HG03135 (cell line): ENCODE data around the gene ZMYND8.

ENCODE experiments used
- ATAC-seq: cut with Tn5 transposase; IDR thresholded peaks from one replicate; pipeline ENCODE4 v1.9.1; 2021; ENCODE audit warnings: mild to moderate bottlenecking, moderate library complexity; ENCODE audit not compliant: unreplicated experiment

The ZMYND8 gene

DNA sequence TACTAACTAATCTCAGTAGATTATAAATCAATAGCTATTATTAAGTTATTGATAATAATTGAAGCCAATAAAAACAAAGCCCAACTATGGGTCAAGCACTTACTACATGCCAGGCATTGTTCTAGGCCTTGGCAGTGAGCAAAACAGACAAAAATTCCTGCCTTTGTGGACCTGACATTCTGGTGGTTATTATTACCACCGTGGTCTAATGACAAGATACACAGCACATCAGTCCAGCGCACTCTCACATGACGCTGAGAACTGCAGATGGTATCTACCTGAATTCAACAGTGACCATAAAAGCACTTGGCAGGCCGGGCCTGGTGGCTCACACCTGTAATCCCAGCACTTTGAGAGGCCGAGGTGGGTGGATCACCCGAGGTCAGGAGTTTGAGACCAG, 121.4 kb downstream of the ZMYND8 start:
- no peak for ATAC-seq

DNA sequence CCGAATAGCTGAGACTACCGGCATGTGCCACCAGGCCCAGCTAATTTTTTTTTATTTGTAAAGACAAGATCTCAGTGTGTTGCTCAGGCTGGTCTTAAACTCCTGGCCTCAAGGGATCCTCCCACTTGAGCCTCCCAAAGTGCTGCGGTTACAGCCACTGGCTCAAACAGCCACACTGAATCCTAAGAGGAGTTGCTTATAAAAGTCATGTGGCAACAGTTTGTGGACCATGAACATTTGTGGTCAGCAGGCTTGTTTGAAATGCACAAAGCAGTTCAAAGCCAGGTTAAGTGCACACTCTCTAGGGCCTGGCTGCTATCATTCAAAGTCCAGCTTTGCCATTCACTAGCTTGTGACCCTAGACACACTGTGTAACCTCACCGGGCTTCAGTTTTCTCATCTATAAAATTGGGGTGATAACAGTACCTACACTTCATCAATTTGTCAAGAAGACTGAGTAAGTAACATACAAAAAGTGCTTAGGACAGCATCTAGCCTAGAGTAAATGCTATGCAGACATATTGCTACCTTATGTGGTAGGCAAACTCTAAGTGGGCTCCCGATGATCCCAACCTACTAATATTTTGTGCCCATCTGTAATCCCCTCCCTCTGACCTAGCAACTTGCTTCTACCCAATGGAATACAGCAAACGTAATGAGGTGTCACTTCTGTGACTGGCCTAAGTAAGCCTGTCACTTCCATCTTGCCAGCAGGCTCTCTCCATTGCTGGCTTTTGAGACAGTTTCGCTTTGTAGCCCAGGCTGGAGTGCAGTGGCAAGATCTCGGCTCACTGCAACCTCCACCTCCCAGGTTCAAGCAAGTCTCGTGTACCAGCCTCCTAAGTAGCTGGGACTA, 122.9 kb downstream of the ZMYND8 start:
- ATAC-seq: no peak

DNA sequence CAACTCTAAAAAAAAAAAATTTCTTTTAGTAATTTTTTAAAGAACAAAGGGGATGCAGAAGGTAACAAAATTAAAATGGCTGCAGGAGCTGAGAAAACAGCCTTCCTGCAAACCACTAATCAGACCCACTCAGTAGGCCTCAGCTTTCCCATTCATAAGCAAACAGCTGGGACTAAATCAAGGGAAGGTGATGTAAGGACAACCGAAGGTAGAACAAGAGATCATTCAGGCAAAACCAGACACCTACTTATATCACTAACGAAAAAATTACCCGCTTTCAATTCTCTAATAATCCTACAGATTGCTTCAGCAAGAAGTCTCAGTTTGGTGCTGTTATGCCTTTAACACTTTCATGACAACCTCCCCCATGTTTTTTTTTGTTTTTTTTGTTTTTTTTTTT, 124.0 kb downstream of the ZMYND8 start:
- no peak for ATAC-seq

DNA sequence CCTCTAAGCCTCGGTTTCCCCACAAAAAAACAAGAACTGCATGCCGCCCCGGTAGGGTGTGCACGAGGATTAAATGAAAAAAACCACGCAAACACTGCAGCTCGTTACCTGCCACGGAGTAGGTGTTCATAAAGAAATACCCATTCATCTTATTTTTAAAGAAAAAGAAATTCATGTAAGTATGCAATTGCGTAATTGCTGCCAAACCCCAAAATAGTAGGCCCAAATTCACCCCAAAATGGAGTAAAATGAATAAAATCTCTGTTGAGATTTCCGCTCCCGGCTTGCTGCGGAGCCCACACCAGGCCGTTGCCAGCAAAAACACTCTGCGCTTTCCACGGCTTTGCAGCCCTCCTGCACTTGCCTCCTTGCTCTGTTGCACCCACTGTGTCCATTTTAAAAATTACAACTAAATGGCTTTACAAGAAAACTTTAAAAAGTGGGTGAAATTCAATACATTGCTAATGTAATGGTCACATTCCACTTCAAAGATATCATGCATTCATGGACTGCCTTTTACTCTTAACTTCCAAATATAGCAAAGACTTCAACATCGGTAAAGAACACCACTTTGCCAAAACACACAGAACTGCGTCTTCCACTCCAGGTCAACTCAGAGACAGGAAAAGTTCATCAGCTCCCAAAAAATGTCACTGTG, 125.0 kb downstream of the ZMYND8 start:
- ATAC-seq: no peak

DNA sequence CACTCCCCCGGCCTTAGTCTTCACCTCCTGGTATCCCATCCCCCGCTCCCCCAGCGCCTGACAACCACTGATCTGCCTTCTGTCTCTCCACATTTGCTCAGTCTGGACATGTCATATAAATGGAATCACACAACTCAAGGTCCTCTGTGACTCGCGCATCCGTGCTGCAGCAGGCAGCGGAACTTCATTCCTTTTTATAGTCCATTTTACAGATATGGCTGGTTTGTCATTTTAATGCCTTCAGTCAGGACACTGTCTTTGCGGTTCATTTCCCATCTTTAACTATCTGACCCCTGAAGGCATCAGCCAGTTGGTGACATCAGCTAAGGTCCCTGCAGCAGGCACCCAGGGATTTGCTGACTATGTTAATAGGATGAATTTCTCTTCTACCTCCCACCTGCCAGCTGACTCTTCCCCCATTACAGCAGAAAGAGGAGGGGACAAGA, 125.7 kb downstream of the ZMYND8 start:
- ATAC-seq: no peak

DNA sequence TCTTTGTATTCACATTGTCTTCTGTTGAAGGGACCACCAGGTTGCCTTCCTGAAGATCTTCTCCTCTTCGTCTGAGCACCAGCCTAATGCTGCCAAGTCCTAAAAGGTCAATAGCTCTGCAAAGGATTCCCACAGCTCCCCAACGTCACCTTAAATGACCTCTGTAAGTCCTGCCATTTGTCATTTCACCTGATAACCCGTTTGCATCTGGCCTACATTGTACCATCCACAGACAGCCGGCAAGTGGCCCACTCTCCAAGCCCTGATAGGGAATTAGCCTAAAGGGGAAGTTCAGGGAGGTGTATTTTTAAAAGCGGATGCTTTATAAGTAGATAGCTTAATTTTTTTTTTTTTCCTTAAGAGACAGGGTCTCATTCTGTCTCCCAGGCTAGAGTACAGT, 127.8 kb downstream of the ZMYND8 start:
- no peak for ATAC-seq

DNA sequence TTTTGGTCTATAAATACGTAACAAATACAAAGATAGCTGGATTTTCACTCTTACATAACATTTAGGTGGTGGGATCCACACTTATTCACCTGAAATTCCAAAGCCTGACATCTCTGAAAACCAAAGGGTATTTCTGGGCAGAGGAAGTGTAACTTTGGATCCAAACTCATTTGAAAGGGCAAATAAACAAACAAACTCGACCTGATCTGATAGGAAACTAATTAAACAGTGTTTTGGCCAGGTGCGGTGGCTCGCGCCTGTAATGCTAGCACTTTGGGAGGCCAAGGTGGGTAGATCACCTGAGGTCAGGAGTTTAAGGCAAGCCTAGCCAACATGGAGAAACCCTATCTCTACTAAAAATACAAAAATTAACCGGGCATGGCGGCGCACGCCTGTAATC, 128.9 kb downstream of the ZMYND8 start:
- ATAC-seq: no peak

DNA sequence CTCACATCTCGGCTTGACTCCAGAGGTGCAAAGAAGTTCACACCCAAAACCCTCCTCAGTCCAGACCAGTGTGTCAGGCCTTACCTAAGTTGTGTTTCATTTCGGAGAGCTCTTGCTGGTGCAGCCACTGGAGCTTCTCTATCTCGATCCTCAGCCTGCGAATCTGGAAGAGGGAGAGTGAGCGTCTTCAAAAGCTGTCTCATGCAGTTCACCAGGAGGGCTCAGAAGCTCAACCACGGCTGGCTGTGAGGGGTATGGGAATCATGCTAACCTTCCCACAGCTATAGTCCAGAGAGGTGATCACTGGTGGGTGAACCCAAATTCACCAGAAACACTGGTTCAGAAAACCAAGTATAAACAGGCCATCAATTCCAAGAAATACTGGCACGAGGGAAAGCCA, 129.4 kb downstream of the ZMYND8 start:
- no peak for ATAC-seq

DNA sequence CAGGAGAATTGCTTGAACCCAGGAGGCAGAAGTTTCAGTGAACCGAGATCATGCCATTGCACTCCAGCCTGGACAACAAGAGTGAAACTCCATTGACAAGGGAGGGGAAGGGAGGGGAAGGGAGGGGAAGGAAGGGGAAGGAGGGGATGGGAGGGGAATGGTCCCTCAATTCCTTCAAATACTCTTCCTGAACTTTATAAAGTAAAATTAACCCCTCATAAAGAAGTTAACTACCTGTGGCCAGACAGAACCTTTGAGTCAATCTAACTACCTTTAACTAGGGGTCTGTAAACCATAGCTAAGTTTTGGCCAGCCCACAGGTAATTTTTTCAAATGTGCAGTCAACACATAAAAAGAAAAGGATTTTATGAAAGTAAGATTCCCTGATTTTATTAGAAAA, 131.0 kb downstream of the ZMYND8 start:
- ATAC-seq: no peak

DNA sequence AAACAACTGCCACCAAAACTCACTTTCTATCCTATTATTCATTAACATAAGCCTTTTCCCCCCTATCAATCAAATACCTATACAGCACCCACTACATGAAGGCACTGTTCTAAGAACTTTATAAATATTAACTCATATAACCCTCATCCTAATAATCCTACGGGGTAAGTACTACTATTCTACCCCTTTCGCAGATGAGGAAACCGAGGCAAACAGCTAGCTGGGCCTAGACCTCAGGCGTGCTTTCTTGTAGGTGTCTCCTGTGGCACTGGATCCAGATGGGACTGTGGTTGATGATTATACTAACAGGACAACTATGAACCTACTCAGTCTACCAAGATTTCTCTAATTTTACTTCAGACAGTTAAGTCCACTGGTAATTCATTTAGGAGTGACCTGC, 131.6 kb downstream of the ZMYND8 start:
- no peak for ATAC-seq

DNA sequence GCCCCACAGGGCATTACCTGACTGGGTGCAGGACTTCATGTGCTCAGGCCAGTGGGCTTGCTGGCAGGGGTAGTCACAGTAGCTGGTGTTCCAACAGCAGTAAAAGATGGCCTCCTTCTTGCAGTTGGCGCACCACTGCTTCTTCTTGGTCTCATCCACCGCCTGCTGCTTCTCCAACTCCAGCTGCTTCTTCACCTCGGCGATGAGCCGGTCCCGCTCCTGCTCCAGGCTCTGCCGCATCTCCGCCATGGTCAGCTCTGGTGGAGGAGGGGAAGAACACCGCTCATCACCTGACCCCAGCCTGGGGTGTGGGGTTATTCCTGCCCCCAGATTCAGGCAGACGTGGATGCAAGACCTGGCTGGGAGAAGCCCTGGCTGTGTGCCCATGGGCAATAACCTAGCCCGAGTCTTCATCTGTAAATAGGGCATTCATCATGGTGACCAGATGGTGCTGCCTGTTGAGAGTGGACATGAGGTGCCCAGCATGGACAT, 132.2 kb downstream of the ZMYND8 start:
- no peak for ATAC-seq

DNA sequence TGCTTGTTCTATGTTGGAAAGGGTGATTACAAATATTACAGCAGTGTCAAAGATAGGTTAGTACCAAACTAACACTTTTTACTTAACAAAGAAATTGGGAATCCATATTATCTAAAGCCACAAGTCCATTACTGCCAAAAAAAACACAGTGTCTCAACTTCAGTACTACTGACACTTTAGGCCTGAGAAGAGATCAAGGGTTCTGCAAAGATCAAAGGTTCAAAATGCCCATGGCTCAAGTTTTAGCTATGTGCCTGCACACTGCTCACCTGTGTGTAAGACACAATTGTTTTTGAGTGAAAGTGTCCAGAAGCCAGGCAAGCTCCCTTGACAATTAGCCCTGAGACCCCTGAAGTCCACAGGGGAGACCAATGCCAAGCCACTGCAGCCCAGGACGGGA, 132.6 kb downstream of the ZMYND8 start:
- ATAC-seq: no peak

DNA sequence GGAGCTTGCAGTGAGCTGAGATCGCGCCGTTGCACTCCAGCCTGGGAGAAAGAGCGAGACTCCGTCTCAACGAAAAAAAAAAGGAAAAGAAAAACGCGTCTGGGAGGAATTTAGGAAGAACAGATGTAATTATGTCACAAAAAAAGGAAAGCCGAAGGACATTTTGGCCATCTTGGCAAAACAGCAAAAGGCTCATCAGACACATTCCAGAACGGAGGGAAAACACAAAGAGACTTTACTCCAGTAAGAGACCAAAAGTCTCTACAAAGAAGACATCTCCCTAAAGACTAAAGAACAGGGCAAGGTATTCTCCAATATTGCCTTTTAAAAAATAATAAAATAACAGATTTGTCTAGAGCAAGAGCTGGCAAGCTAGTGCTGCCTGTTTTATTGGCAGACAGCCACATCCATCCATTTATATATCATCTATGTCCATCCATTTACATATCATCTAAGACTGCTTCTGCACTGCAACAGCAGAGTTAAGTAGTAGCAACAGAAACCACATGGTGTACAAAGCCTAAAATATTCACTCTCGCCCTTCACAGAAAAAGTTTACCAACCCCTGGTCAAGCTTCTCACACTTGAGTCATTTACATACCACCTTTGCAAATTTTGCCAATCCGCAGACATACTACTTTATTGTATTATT, 133.9 kb downstream of the ZMYND8 start:
- no peak for ATAC-seq

DNA sequence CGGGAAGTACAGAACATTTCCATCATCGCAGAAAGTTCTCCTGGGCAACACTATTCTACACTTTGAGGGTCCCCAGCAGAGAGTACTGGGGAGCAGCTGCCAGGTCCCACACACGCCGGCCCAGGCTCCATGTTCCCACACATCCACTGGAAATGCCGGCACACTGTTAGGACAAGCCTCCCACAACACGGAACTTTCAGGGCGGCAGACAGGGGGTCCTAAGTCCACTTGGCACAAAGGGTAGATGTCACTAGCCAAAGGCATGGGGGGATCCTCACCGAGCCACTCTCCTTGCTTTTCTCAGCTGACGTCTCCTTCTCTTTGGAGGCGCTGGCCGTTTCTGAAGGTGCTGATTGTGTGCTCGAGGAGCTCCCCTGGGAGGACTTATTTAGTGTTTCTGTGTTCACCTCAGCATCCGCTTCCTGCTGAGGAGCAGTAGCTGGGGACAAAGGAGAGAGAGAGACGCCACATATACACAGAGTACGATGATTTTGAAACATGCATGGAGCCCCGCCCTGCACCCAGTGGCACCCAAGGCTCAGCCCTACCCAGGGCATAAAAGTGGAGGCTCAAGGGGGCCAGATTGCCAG, 135.4 kb downstream of the ZMYND8 start:
- ATAC-seq: no peak

DNA sequence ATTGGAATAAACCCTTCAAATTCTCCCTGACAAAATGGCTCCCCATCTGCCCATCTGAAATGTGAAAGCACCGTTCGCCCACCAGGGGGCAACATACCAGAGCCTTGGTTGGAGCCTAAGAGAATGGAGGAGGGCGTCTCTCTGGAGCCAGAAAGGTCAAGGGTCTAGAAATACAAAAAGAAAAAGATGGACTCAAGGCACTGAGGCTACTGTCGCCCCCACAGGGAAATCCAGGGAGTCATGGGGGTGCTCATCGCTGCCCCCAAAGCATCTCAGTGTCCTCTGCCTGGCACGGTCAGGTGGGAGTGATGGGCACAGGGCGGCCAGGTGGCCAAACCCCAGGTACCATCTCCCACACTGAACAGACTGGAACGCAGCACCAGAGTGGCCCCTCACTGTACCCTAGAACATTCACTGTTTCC, 136.3 kb downstream of the ZMYND8 start:
- ATAC-seq: no peak

DNA sequence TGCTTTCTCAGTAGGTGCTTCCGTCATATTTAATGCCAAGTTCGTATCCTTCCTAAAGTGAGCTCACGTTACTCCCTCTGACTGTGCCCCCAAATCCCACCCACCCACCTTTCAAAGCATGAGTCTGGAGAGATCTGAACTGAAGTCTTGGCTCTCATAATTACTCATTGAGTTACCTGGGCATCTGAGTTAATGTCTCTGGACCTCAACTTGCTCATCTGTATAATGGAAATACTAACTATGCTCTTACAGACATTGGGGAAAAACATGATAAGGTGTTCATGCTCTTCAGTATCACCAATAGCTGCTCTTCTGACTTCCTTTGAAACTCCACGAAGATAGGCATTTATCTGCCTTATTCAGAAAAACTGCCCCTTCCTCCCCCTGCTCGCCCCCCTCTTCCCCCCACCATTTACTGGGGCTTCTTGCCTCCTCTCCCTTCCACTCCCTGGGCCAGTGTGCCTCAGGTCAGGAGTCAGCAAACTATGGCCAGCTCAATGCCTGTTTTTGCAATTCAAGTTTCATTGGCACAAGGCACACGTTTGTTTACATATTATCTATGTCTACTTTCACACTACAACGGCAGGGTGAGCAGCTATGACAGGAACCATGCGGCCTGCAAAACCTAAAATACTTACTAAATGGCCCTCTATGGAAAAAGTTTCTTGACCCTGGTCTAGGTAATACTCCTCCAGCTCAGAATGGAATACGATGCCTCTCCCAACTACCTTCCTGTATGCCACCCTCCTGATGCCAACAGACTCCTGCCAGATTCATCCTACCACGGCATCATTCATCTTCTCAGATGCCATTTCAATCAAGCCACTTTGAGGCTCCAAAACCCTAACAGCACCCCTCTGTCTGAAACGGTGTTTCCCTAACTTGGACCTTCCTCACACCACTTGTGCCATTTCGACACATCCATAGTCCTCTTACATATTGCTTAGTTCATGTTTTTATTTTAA, 138.7 kb downstream of the ZMYND8 start:
- no peak for ATAC-seq

DNA sequence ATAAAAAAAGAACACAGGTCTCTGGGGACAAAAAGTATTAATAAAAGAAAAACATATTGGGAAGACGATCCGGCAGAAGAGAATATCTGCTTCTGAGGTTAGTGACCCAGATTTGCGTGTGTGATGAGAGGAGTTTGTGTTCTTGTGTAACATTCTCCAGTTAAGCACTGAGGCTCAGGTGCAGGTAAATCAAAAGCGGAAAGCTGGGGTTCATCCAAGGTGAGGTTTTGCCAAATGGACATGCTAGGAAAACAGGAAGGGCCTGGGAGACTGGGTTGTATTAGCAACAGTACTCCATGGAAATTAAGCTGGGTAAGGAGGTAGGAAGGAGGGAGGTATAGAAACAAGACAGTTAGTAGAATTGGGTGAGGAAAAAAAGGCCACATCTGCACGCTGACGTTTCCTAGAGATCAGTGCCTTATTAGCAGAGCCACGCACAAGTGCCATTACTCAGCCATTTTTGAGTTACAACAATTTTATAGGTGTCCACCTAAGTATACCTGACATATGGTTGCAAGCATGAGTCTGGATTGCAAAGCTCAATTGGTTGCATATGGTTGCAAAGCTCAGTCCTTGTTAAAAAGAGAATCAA, 139.6 kb downstream of the ZMYND8 start:
- ATAC-seq: no peak

DNA sequence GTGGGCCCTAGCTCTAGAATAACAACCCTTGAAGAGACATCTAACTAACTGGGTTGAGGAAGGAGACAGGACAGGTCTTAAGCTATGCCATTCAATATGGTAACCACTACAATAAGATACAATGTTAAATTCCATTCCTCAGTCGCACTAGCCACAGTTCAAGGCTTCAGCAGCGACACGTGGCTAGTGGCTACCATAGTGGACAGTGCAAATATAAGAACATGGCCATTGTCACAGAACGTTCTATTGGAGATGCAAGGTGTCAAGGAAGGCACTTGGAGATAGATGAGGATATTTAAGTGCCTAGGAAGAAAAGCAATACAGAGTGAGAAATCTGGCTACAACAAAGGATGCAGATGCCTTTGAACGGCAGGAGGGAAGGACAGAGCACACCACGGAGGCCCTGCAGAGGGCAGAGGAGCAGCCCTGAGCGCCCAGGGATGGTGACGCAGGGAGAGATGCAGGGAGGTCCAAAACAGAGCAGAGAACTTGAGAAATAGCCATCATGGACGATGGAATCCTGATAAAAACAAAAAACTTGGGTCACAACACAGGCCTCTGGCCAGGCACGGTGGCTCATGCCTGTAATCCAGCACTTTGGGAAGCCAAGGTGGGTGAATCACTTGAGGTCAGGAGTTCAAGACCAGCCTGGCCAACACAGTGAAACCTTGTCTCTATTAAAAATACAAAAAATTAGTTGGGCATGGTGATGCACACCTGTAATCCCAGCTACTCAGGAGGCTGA, 140.7 kb downstream of the ZMYND8 start:
- ATAC-seq: no peak

DNA sequence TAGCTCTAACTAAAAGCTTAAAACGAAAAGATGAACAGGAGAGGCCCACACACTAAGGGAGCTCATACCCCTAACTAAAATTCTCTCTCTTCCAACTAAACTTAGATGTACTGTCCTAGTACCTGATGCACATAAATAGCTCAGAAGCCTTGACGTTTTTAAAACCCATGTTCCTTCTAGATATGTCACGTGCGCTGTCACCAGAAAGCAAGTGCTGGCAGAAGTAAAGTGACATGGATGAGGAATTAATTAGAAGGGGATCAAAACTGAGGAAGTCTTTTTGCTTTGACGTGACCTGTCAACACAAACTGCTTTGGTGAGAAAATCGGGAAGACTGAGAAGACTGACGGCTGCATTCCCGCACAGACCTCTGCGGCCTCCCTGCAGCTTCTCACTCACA, 142.5 kb downstream of the ZMYND8 start:
- ATAC-seq: no peak
